Measurements from ENCODE around the gene GET4. TPM values are rescaled to one million over a fixed set of nuclear protein-coding genes. Genes with fewer than 3 reads are reported as not detected.

GET4 gene
- total and polyA plus RNA-seq, 2 of the 8 experiments (the other 6 are each of a cell fraction or from before 2014, with no cell fraction given): 56.7 to 74.1 TPM

DNA sequence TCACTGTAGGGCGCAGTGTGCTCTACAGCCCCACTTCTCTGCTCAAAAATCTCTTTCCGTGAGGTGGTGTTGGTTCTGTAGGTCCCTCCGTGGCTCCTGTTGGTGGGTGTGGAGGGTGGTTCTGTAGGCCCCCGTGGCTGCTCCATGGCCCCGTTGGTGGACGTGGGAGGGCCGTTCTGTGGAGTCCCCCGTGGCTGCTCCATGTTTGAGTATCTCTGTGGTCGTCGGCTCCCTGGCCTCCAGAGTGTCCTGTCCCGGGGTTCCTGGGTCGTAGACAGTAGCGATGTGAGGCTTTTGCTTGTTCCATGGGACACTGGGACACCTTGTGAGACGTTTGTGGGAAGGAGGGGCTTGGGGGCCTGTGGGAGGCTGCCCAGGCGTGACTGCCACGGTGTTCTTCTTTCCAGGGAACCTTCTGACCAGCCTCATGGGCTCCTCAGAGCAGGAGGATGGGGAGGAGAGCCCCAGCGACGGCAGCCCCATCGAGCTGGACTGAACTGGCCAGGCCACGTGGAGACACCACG lies 18.6 kb downstream of the GET4 start (continued):
- TF ChIP-seq EGR1 (IDR thresholded peaks at IDR 0.05; ENCODE audit: borderline replicate concordance, low read depth, low read length) (peak; percentile 75), SP4 (IDR thresholded peaks at IDR 0.05; ENCODE audit: low read length) (no peak), FOSL1 (IDR thresholded peaks at IDR 0.05; ENCODE audit: insufficient read depth, low read depth, low read length) (peak; percentile 51; the same call in 1 of the 2 replicates), KDM4A (IDR thresholded peaks at IDR 0.05; ENCODE audit: low read depth, low read length, severe bottlenecking) (no peak)

All from H1 (cell line).